Measurements from ENCODE around the gene CCND2.

DNA sequence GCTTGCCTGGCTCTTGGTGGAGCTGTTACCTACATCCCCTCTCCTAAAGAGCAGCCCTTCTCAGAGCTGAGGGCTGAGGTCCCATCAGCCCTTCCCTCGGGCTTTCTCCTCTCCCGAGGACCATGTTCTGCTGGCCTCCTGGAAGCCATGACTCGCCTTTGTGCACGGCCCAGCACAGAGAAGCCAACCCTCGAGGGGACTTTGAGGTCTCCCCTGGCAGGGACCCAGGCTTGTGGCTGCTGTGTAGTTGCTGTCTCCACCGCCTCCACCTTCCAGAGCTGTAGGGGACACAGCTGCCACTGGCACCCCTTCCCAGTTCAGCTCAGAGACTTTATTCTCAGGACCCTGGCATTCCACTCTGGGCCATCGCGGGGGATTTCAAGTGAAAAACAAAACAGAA, 22.9 kb upstream of the CCND2 start:
- TF ChIP-seq SP2 (IDR thresholded peaks at IDR 0.05; ENCODE audit: low read length) (no peak), EP300 (IDR thresholded peaks at IDR 0.05; ENCODE audit: borderline replicate concordance in 1 of 2, low read depth in 2 of 2, low read length in 2 of 2) (no peak), CEBPB (IDR thresholded peaks at IDR 0.05; ENCODE audit: low read depth, low read length) (no peak)
- TF ChIP-seq, protein P1, sequence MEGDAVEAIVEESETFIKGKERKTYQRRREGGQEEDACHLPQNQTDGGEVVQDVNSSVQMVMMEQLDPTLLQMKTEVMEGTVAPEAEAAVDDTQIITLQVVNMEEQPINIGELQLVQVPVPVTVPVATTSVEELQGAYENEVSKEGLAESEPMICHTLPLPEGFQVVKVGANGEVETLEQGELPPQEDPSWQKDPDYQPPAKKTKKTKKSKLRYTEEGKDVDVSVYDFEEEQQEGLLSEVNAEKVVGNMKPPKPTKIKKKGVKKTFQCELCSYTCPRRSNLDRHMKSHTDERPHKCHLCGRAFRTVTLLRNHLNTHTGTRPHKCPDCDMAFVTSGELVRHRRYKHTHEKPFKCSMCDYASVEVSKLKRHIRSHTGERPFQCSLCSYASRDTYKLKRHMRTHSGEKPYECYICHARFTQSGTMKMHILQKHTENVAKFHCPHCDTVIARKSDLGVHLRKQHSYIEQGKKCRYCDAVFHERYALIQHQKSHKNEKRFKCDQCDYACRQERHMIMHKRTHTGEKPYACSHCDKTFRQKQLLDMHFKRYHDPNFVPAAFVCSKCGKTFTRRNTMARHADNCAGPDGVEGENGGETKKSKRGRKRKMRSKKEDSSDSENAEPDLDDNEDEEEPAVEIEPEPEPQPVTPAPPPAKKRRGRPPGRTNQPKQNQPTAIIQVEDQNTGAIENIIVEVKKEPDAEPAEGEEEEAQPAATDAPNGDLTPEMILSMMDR (IDR thresholded peaks at IDR 0.05; ENCODE audit: control extremely low read depth in 1 of 3, insufficient read depth in 1 of 3, low read depth in 1 of 3, low read length in 3 of 3) = no peak
